Right lobe of liver (tissue), 4 donors: ENCODE measurements around the gene SELENOT.
"Not testable (repeated sequence)": the region's sequence is repeated elsewhere in the genome, so short reads cannot be mapped to it uniquely, and the experiment has no call there.

Experiments
- POLR2A ChIP-seq: fragments of 450-650 bp; IDR thresholded peaks from one replicate; pipeline ENCODE4 v1.6.1; 2017; ENCODE audit warnings: antibody characterized with exemption, mild to moderate bottlenecking
- TF ChIP-seq, protein P1 (sequence below), 4 donors: fragments of 200-600 bp in 3 of 4; fragments of 450-650 bp in 1 of 4; IDR thresholded peaks; one replicate each; pipeline versions ENCODE4 v1.5.1 to v1.8.0; 2016 to 2022; ENCODE audit warnings: antibody characterized with exemption in 4 of 4, mild to moderate bottlenecking in 2 of 4
- donor health status: DM: no; HTN: no; CAD: no.
- donor health status: DM: no; HTN: no; CAD: no.
- donor health status: DM: no; HTN: yes; CAD: no.

DNA sequence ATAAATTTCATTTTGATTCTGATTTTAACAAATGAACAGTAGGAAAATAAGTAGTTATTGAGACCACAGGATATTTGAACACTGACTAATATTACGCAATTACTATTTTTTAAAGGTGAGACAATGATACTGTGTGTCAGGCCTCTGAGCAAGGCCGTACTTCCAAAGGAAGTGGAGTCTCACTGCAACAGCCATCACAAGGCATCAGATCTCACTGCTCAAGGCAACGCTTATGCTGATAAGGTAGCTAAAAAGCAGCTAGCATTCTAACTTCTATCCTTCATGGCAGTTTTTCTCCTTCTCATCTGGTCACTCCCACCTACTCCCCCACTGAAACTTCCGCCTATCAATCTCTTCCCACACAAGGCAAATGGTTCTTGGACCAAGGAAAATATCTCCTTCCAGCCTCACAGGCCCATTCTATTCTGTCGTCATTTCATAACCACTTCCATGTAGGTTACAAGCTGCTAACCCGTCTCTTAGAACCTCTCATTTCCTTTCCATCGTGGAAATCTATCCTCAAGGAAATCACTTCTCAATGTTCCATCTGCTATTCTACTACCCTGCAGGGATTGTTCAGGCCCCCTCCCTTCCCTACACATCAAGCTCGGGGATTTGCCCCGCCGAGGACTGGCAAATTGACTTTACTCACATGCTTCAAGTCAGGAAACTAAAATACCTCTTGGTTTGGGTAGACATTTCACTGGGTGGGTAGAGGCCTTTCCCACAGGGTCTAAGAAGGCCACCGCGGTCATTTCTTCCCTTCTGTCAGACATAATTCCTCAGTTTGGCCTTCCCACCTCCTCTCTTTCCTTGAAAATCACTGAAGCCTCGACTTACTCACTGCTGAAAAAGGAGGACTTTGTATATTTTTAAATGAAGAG, 2.2 kb upstream of the SELENOT start:
- not testable (repeated sequence) for TF ChIP-seq POLR2A
- TF ChIP-seq, protein P1, sequence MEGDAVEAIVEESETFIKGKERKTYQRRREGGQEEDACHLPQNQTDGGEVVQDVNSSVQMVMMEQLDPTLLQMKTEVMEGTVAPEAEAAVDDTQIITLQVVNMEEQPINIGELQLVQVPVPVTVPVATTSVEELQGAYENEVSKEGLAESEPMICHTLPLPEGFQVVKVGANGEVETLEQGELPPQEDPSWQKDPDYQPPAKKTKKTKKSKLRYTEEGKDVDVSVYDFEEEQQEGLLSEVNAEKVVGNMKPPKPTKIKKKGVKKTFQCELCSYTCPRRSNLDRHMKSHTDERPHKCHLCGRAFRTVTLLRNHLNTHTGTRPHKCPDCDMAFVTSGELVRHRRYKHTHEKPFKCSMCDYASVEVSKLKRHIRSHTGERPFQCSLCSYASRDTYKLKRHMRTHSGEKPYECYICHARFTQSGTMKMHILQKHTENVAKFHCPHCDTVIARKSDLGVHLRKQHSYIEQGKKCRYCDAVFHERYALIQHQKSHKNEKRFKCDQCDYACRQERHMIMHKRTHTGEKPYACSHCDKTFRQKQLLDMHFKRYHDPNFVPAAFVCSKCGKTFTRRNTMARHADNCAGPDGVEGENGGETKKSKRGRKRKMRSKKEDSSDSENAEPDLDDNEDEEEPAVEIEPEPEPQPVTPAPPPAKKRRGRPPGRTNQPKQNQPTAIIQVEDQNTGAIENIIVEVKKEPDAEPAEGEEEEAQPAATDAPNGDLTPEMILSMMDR (IDR thresholded peaks at IDR 0.05): not testable (repeated sequence)
